ENCODE measurements around the gene MKLN1.

Gene MKLN1

DNA sequence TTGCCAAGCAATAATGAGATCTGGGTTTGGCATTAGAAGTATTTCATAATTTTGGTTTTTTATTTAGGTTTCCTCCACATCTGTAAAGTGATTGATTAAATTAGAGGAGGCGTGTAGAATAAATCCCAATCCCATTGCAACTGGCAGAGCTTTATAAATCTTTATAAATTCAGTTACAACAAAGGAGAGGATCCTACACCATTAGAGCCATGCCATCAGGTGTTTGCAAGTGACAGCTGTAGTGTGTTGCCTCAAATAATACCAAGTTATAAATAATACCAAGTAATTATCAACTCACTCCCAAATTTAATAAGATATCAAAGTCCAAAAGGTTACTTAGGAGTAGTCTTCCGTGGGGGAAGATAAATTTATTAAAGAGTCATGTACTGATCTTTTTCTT is 166.5 kb downstream of the MKLN1 start:
- no peak overlapping the region for H3K4me3 ChIP-seq (ENCODE audit: low read length)
- TF ChIP-seq, protein P1, sequence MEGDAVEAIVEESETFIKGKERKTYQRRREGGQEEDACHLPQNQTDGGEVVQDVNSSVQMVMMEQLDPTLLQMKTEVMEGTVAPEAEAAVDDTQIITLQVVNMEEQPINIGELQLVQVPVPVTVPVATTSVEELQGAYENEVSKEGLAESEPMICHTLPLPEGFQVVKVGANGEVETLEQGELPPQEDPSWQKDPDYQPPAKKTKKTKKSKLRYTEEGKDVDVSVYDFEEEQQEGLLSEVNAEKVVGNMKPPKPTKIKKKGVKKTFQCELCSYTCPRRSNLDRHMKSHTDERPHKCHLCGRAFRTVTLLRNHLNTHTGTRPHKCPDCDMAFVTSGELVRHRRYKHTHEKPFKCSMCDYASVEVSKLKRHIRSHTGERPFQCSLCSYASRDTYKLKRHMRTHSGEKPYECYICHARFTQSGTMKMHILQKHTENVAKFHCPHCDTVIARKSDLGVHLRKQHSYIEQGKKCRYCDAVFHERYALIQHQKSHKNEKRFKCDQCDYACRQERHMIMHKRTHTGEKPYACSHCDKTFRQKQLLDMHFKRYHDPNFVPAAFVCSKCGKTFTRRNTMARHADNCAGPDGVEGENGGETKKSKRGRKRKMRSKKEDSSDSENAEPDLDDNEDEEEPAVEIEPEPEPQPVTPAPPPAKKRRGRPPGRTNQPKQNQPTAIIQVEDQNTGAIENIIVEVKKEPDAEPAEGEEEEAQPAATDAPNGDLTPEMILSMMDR (IDR thresholded peaks at IDR 0.05; ENCODE audit: insufficient read depth, low read depth, low read length, missing control alignments): no peak
- no peak for DNase-seq (ENCODE audit: low read depth)

DNA sequence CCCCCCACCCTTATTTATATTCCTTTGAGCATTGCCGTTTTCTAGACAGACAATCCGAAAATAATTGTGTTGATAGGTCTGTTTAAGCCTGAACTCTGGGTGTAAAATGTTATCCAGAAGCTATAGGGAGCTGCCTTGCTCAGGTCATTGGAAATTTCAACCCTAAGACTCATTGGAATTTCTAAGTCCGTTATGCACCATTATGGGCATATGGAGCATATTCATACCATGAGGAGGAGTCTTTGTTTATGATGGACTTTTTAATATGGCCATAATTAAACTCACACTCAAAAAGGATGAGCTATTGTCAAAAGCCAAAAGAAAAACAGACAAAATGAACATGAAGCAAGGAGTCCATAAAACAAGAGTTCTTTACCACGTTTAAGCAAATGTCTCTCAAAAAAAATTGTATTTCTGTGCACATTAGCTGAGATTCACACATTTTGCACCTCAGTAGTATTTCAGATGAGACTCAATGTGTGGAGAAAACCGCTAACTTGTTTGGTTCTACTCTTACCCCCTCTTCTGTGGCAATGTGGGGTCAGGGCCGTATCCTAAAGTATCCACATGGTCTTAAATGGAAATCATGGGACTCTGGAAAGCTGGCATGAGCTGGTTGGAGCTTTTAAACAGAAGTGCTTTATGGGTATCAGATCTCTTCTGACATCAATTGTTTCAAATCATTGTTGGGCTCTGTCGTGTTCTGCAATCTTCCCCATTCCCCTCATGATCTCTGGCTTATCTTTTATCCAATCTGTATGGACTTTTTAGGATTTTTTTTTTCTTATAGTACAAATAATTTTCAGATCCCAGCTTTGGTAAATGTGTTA is 168.2 kb downstream of the MKLN1 start:
- no peak overlapping the region for H3K4me3 ChIP-seq (ENCODE audit: low read length)
- TF ChIP-seq, protein P1 (IDR thresholded peaks at IDR 0.05; ENCODE audit: insufficient read depth, low read depth, low read length, missing control alignments): no peak
- no peak for DNase-seq (ENCODE audit: low read depth)

GRCh38 chr7:131497454-131497853 is 169.8 kb downstream of the MKLN1 start:
- TF ChIP-seq, protein P1 (IDR thresholded peaks at IDR 0.05; ENCODE audit: insufficient read depth, low read depth, low read length, missing control alignments): no peak
- DNase-seq (ENCODE audit: low read depth): no peak

DNA sequence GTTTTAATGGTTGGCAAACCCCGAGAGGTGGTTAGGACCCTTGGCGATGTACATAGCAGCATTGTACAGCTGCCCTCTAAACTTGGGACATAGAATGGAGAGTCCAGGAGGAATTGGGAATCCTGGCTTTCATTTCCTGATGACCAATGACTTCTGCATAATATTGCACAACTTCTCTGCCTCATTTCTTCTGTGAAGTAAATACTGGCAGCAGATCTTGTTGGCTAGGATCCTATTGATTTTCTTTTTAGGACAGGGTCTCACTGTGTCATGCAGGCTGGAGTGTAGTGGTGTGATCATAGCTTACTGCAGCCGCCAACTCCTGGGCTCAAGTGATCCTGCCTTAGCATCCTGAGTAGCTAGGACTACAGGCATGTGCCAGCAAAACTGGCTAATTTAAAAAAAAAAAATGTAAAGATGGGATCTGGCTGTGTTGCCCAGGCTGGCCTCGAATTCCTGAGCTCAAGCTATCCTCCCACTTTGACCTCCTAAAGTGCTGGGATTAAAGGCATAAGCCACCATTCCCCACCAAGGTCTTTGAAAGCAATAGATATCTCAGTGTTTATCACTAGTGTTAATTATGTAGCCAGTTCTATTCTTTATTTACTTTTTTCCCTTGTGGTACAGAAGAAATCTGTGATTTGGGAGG is 170.7 kb downstream of the MKLN1 start:
- TF ChIP-seq, protein P1 (IDR thresholded peaks at IDR 0.05; ENCODE audit: insufficient read depth, low read depth, low read length, missing control alignments): no peak
- no peak for DNase-seq (ENCODE audit: low read depth)
- H3K4me3 ChIP-seq (ENCODE audit: low read length): no peak overlapping the region

More at GRCh38 chr7:131497454-131497853, 169.8 kb downstream of the MKLN1 start:
- H3K4me3 ChIP-seq (ENCODE audit: low read length): no peak overlapping the region

- TF ChIP-seq, protein P1 (IDR thresholded peaks at IDR 0.05; ENCODE audit: insufficient read depth, low read depth, low read length, missing control alignments): no peak
- DNase-seq (ENCODE audit: low read depth): no peak
- H3K4me3 ChIP-seq (ENCODE audit: low read length): no peak overlapping the region
Measured at GRCh38 chr7:131499801-131500200, 172.1 kb downstream of the MKLN1 start.

GRCh38 chr7:131500357-131500756 is 172.7 kb downstream of the MKLN1 start:
- H3K4me3 ChIP-seq (ENCODE audit: low read length): no peak overlapping the region
- DNase-seq (ENCODE audit: low read depth): no peak
- TF ChIP-seq, protein P1 (IDR thresholded peaks at IDR 0.05; ENCODE audit: insufficient read depth, low read depth, low read length, missing control alignments): no peak

Data from epithelial cell of esophagus (primary cell).